Measurements from ENCODE around the gene SSTR5.

- no peak for TF ChIP-seq CTCF (IDR thresholded peaks at IDR 0.05; ENCODE audit: low read length)
- TF ChIP-seq EZH2 (optimal IDR thresholded peaks at IDR 0.05; ENCODE audit: low read depth, low read length): no peak
Measured at GRCh38 chr16:1125471-1125870, 52.9 kb downstream of the SSTR5 start.
